NCI-H2227 treated with DMSO at 0.1 percent for 48 hours (cell line): ENCODE results near the gene PRELID1.

Experiments
- DNase-seq: peaks from one replicate; lab custom pipeline; 2025; lab: John Stamatoyannopoulos, UW

PRELID1 gene

DNA sequence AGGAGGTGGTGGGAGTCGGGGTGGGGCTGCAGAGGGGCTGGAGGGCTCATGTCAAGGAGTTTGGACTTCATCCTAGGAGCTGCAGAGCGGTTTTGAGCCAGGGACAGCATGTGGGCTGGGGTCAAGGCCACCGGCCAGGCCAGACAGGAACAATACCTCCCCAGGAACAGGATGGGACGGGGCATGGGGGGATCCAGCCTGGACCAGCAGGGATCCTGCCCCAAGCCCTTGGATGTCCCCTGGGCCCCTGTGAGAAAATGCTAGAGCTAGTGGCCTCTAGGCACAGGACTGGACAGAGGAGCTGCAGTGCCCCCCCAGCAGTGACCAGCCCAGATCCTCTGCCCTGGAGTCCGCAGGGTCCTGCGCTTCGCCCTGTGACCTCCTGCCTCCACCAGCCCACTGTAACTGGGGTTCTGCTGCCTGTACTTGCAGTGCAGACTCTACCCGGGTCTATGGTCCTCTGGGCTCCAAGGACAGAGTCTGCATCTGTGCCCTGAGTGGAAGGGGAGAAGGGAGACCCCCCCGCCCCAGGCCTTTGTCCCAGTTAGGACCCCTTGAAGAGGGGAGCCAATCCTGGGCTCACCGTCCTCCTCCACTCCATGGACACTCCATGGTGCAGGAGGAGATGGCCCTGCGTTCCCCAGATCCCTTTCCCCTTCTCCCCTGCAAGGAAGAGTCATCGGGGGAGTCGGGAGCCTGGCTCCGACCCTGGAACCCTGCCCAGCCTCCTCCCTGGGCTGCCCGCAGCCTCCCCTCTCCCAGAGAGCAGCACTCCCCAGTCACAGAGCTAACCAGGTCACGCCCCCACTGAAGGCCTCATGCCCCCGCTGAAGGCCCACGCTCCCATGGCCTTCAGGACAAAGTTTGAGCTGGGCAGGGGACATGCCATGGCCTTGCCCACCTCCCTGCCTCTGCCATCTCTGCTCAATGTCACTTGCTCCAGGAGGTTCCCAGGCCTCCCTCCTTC, 11.1 kb downstream of the PRELID1 start:
- DNase-seq = no peak

DNA sequence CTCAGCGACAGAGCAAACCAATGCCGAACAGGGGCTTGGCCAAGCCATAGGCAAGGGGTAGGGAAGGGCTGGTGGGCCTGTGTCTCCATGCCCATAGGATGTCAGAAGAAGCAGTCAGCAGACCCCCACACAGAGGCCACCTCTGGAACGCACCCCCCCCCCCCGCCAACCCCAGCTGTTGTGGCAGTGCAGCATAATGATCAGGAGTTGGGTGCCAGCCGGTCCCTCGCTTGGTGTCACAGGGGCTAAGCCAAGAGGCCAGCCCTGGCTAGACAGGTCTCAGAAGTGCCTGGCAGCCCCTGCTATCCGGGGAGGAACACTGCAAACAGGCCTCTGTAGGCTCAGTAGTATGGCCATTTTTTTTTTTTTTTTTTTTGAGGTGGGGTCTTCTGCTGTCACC, 11.8 kb downstream of the PRELID1 start:
- no peak for DNase-seq

DNA sequence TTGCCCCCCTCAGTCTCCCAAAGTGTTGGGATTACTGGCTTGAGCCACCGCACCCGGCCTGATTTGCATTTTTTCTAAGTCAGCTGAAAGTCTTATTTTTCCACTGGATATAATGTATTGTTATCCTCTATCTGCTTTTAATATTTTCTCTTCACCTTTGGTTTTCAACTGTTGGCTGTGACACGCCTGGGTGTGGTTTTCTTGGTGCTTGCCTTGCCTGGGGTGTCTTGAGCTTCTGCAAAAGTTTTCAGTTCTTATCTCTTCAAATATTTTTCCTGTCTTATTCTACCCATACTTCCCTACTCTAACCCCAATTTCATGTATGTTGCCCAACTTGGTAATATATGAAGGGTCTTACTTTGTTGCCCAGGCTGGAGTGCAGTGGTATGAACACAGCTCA, 12.4 kb downstream of the PRELID1 start:
- DNase-seq = no peak

DNA sequence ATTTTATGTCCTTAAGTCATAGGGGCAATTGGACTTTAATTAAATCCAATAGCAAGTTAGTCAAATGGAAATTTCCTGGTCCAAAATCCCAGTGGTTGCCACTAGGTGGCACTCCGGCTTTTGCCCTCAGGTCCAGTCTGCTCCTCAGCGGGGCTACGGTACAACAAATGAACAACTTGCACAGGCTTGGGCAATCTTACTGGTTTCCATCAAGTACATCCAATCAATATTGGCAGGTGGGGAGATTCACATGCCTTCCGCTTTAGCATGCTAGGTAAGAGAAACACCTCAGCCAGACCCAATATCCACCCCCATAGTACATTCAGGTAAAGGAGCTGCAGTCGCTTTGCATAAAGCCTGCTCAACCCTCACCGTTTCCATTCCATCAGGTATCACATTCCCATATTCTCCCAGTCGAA, 14.4 kb downstream of the PRELID1 start:
- no peak for DNase-seq

DNA sequence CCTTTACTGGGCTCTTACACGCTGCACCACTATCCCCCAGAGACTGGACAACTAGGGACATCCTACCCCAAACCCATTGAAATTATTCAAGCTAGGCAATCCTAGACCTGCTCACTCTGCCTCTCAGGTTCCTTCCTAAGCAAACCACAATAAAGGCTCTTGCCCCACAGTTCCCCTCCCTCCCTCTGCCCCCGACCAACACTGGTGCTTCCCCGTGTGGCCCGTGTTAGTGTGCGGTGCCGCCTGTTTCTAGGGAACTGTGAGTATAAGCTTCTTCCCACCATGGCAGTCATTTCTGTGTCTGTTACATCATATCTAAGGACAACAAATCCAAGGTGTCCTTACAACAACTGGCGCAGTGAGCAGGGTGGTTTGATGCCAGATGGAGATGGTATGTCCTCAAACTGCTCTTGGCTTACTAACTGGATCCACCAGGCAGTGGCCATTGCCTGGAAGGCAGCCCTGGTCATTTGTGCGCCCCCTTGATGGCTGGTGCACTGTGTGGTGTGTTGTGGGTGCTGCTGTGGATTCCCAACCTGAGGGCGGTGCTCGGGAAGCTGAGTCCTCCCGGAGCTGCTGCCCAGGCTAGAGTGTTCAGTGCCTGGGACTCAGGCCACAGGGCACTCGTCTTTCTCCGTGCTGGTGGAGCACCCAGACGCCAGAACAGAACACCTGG, 16.5 kb downstream of the PRELID1 start:
- no peak for DNase-seq

DNA sequence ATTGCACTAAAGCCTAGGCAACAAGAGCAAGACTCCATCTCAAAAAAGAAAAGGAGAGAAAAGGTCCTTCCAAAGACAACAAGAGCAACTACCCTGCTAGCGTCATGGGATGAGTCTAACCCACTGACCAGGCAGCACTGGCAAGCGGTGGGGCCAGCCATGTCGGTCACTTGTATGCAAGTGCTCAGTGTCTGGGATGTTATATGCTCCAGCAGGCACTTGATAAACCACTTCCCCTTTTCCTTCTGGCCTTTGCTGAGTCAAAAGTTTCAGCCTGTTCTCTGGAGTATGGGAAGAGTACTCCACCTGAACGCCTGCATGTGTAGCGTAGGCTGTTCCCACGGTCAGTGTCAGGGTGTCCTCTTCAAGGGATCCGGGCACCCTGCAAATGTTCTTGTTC, 17.3 kb downstream of the PRELID1 start:
- DNase-seq = no peak

DNA sequence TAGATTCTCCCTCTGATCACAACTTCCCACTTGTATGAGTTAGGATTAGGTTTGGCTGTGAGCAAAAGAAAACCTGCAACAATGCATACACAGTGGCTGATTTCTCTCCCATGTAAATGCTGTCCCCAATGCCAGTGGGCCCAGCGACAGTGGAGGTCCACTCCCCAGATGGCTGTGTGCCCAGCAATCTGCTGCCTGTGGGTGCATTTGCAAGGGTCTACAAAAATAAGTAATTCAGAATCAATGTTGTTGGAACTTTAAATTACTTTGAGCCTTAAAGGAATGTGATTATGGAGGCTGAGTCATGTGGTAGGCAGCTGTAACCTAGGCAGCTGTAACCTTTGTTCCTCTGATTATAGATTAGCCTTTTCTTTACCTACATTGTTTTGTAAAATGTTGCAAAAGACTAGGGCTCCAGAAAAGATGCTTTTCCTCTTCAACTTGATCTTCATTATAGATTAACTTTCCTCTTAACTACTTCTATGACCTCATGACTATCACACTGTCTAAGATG, 22.3 kb downstream of the PRELID1 start:
- no peak for DNase-seq

DNA sequence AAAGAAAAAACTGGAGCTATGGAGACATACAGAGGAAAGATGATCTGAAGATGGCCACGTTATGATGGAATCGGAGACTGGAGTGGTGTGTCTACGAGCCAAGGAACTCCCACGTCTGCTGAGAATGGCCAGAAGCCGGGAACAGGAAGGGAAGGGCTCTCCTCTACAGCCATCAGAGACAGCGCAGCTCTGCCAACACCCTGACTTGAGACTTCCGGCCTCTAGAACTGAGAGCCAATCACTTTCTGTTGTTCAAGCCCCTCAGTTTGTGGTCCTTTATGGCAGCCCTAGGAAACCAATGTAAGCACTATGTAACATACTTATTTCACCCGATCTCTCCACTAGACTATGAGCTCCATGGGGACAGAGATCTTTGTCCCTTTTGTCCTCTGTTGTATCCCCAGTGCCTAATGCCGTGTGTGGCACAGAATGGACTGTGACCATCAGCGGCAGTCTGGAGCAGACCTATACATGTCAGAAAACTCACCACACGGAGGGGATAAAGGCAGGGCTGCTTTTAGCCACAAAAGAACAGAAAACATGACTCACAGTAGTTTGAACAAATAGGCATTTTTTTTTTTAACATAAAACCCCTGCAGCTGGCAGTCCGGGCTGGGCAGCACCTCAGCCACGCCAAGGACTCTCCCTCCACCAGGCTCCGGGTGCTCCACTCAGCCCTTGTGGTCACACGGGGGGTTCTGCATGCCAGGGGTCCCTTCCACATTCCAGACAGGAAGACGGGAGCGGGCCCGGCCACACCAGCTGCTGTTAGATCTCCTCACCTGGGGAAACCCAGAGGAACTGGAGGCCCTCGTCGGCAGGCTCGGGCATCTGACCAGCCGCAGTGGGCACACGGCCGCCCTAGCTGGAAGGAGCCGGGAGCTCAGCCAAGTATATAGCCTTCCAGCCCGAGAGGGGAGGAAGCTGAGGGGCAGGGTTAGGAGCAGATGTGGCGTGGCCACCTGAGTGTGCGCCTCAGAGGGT, 24.2 kb downstream of the PRELID1 start:
- no peak for DNase-seq

DNA sequence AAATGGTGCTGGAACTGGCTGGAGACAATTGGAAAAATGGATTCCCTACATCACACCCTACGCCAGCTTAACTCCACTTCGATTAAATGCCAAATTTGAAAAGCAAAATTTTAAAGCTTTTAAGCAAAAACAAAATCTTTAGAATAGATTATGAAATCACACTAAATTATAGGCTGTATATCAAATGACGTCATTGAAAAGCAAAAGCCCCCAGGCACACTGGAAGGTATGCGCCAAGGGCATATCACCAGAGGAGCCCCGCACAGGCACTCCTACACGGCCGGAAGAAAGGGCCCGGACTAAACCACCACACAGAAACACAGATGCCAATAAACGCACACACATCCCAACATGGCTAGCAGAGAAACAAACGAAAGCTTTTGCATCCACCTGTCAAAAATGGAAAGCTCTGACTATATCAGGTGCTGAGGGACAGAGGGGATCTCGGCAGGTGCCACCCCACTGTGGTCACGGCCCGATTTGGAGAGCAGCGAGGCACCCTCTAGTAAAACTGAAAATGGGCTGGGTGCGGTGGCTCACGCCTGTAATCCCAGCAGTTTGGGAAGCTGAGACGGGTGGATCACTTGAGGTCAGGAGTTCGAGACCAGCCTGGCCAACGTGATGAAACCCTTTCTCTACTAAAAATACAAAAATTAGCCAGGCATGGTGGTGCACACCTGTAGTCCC, 25.1 kb downstream of the PRELID1 start:
- DNase-seq = no peak

DNA sequence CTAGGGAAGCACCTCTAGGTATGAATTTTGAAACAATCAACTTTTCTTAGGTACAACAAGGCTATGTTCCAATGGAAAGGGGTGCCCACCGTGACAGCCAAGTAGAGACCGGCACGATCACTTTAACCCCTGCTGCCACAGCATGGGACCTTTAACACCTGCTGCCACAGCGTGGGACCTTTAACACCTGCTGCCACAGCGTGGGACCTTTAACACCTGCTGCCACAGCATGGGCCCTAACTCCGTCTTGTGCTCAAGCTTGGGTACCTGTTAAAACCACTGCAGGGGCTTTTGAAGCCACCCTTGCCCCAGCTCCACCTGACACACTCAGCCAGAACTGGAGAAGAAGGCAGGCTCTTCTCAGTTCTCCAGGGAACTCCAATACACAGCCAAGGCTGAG, 26.3 kb downstream of the PRELID1 start:
- DNase-seq = no peak

DNA sequence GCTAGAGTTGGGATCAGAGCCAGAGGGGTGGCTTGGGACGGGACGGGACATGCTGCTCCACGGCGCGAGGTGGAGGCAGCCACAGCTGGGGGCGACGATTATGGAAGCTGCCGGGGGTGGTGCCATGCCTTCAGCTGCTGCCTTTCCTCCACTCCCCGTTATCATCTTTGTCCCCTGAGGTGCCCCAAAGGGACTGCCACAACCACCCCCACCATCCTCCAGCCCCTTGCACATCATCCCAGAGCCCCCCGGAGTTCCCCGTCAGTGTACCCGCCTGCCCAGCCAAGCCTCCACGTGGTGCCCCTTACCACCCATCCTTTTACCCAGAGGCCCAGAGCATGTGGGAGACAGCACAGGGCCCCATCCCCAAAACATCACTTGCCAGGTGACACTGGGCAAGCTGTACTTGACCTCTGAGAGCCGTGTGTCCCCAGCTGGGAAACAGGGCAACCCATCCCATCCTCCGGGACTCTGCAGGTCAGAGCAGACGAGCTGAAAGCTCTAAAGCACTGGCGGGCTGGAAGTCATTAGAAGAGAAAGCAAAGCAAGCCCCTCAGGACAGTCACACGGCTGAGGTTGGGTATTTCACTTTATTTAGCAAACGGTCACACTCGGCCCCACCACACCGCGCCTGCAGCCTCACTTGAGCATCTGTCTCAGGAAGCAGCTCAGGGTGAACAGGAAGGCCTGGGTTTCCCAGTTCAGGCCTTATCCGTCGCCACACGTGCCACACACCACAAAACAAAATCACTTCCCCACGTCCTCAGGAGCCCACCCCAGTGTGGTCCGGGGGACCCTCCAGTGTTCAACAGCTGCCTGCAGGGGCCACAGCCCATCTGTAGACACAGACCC, 27.6 kb downstream of the PRELID1 start:
- DNase-seq = no peak

DNA sequence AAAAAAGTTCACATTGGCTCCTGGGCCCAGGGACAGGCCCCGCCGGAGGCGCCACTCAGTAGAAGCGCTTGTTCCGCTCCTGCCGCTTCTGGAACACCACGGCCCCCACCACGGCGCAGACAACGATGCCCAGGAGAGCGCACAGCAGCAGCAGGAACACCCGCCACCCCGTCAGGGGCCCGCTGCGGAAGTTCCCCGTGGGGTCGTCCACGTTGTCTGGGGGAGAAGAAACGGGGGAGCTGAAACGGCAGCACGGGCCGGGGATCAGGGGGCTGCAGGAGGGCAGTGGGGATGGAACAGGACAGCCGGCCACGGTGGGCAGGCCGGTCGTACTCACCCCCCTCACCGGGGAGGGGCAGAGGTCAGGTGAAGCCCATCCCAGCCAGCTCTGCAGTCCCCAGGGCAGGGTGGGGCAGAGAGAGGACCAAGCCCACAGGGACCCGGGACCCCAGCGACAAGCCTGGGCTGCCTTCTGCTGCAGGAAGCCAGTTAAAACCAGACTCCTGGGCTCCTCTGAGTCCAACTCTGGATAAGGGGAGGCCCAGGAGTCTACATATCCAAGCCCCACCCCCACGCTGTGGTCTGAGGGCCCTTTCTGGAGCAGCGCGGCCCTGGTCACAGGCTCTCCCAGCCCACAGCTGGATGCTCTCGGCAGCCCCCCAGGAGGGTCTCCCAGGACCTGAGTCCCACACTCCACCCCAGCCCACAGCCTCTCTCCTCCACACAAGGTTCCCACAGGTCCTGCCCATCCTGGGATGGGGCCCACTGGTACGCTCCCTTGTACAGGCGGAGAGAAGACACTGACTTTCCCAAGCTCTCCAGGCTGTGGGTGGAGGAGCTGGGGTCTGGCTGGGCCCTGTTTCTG, 28.7 kb downstream of the PRELID1 start:
- no peak for DNase-seq

DNA sequence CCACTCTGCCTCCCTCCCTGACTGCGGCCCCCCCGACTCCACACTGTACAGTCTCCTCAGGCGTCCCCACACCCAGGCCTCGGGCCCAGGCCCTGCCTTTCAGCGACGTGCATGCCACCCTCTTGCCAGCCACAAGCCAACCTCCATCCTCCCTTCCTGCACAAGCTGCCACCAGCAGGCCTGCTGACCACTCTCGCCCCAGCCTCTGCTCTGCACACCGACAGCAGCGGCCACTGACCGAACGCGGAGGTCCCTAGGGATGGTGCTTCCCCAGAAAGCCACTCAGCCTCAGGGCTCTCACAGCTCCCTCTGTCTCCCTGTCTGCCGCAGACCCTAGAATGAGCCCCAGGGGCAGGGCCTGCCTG, 29.3 kb downstream of the PRELID1 start:
- DNase-seq = no peak

DNA sequence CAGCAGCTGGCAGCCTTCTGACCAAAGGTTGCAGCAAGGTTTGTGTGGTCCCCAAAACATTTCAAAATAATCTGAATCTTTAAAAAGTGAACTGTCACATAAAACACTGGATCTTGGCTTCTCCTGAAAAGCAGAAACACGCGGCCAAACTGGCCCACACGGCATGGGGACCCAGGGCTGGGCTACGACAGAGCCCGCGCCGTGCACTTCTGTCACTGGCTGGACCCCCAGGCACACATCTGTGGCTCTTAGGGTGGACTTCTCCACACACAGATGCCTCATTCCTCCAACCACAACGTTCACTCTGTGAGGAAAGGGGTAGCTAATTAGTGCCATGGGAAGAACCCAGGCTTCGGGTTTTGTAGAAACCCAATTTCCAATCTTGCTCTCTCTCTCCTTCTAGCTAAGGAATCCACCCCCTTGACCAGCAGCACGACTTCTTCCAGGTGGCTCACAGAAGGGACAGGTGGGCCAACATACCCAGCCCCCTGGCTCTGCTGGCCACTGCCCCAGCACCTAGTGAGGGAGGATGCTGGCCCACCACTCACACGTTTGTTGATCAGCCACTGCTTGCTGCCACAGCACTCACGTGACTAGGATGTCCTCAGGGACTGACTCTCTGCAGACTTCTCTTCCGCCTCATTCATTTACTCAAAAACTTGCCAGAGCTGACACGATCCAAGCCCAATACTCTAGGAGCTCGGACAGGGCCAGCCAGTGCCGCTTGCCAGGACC, 30.0 kb downstream of the PRELID1 start:
- DNase-seq = no peak

DNA sequence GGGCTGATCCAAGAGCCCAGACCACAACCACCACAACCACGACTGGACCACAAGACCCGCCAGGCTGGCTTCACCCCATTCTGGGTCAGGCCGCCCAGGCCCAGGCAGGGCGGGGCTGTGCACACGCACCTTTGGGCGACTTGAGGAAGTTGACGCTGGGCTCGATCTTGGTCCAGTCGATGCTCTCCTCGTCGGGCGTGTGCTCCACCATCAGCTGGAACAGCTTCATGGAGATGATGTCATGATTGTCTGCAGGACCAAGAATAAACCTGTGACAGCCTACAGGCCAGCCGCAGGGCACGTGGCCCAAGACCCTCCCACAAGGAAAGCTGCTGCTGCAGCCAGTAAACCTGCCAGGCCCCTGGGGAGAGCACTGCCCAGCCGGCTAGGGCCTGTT, 30.6 kb downstream of the PRELID1 start:
- no peak for DNase-seq

DNA sequence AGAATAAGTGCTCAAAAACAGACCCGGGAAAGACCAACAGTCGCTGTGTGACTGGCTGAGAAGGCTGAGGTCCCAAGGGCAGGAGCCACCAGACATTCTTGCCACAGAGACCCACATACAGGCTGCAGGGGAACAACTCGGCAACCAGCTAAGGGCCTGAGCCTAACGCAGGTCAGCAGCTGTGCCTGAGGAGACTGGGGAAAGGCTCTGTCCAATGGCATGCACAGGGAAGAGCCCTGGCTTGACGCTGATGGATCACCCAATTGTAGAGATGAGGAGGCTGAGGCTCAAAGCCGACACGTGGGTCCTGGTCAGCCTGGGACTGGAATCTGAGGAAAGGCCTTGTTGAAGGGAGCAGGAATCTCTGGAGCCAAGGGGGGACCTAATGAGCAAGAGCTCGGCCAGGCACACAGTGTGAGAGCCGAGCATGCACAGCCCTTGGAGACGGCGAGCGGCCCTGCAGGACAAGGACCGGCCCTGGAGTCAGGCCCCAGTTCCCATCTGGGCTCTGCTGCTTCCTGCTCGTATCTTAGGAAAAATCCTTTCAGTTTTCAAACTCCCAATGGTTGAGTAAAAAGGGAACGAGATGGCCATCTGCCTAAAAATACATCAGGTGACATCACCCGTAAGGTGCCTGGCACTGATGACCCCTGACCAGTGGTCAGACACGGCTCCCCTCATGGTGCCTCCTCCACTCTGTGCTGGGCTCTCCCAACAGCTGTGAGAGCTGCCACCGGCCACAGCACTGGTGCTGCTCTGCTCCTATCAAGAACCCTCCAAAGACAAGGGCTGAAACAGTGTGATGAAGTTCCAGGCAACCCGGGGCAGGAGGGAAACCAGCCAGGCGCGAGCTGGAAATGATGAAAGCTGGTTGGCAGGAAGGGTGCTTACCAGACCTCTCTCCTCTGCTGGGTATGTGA, 31.4 kb downstream of the PRELID1 start:
- no peak for DNase-seq

DNA sequence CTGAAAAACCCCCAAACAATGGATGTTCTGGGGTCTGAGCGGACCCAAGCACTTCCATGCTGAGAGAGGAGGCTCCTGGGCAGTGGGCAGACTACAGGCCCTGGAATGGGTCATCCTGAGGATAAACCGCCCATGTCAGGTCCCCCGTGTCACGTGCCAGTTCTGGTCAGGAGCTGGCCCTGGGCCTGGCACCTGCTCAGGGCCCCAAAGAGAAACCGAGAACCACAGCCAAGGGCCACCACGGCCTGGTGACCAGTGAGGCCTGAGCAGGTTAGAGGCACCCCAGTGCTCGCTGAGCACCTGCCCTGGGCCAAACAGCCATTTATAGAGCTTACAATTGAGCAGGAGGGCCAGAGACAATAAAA, 32.1 kb downstream of the PRELID1 start:
- no peak for DNase-seq

DNA sequence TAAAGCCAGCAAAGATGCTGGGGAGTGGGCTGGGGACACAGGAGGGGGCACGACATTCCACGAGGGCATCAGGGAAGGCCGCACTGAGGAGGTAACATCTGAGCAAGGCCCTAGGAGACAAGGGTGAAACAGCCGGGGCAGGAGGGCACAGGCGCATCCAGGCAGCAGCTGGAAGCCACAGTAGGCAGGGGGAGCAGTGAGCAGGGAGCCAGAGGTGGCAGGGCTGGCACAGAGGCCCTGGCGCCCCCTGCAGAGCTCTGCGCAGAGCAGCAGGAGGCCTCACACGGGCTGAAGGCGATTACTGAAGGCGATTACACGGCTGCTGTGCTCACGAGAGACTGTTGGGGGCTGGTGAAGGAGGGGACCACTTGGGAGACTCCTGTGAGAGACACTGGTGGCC, 32.5 kb downstream of the PRELID1 start:
- DNase-seq = no peak
